Retinal pigment epithelial cell (primary cell): ENCODE measurements around the gene SLC35G3.

Source experiments
- DNase-seq: peaks from one replicate; pipeline ENCODE4 v3.0.0-alpha.2; 2010; ENCODE audit warnings: low read depth
- H3K4me3 ChIP-seq: 2 replicates; pipeline ENCODE4 v1.5.1; 2011; ENCODE audit warnings: mild to moderate bottlenecking, low read length, control low read depth, moderate library complexity
- TF ChIP-seq, protein P1 (sequence below): conservative IDR thresholded peaks from 2 replicates; pipeline ENCODE4 v1.5.1; 2011; ENCODE audit warnings: low read depth, low read length, control low read depth, inconsistent platforms

SLC35G3 gene

DNA sequence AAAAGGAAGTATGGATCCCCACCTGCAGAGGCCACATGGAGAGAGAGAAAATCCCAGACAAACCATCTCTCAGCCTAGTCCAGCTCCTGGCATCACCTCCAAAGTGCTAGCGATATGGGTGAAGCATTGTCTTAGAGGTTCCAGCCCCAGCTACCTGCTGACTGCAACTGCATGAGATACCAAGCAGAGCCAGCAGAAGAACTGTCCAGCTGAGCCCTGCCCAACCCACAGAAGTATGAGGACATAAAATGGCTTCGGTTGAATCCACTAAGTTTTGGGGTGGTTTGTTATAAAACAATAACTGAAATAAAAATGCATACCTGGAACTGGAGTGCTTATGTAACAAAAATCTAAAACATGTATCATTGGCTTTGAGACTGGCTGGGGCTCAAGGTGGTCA is 28.3 kb upstream of the SLC35G3 start:
- no peak overlapping the region for H3K4me3 ChIP-seq
- TF ChIP-seq, protein P1, sequence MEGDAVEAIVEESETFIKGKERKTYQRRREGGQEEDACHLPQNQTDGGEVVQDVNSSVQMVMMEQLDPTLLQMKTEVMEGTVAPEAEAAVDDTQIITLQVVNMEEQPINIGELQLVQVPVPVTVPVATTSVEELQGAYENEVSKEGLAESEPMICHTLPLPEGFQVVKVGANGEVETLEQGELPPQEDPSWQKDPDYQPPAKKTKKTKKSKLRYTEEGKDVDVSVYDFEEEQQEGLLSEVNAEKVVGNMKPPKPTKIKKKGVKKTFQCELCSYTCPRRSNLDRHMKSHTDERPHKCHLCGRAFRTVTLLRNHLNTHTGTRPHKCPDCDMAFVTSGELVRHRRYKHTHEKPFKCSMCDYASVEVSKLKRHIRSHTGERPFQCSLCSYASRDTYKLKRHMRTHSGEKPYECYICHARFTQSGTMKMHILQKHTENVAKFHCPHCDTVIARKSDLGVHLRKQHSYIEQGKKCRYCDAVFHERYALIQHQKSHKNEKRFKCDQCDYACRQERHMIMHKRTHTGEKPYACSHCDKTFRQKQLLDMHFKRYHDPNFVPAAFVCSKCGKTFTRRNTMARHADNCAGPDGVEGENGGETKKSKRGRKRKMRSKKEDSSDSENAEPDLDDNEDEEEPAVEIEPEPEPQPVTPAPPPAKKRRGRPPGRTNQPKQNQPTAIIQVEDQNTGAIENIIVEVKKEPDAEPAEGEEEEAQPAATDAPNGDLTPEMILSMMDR: no peak
- no peak for DNase-seq

DNA sequence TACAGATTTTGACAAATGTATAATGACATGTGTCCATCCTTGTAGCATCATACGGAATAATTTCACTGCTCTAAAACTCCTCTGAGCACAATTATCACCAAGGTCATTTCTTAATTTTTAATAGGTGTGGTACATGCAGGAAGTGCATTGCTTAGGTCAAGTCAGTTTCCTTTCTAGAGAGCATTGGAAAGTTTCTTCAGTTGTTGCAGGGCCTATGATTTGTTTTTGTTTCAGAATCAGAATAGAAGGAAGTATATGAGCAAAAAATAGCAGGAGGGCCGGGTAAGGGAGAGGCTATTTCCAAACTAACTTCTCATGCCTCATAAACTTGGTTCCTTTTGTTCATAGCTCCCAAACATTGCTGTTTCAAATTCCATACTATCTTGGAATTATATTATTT is 24.7 kb upstream of the SLC35G3 start:
- no peak overlapping the region for H3K4me3 ChIP-seq
- no peak for DNase-seq
- TF ChIP-seq, protein P1: no peak

DNA sequence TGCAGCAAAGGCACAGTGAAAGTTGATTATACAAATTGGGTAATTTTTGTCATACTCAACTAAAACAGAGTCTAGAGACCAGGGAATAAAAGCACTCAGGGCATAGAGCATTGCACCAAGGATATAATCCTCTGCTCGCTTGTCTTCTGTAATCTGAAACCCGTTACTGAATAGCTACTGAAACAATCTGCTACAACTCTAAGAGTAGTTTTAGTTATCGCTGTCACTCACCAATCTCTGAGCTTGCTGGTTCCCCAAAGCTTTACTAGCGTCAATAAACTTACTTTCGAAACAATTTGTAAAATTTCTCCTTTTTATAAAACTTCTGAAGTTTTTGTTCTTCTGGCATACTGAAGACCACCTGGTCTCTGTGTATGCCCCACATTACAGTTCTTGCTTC is 22.9 kb upstream of the SLC35G3 start:
- no peak for DNase-seq
- TF ChIP-seq, protein P1: no peak
- no peak overlapping the region for H3K4me3 ChIP-seq

DNA sequence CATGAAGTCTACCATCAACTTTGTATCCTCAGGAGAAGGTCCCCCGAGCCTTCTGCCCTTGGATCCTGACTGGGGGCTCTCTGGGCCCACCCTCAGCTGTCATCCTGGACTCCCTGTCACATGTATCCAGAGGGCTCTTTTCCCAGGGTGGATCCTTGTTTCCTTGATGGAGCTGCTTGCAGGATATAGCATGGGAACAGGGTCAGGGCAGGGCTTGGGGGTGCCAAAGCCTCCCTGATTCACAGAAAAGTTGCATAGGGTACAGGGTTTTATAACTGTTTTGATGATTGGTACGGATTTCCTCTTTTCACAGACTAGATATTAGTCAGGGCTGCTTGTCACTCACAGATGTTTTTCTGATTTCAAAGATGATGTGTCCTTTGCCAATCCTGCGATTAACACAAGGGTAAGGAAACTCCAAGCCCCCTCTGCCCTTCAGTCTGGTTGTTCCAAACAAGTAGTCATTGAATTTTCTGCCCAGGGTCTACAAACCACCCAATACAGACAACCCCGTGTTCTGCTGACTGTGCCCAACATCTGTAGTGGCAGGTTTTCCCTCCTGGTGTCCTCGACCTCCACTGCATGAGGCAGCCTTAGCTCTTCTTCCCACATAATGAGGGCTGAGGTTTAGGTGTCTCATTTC is 20.6 kb upstream of the SLC35G3 start:
- TF ChIP-seq, protein P1: no peak
- no peak for DNase-seq

DNA sequence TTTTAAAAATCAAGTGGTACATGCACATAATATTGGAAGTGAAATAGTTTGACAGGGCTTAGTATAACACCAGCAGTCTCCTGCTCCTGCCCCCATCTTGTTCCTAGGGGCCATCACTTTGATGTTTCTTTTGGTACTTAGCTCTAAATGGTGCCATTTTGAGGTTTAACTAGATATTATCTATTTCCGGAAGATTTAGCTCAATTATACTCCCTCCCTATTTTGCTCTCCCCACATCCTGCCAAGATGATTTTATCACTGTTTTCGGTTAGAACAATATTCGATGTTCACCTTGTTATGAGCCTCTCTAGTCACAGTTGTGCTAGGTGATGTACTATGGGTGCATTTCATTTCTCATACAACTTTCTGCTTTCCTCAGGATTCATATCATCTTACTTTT is 20.0 kb upstream of the SLC35G3 start:
- no peak for DNase-seq
- TF ChIP-seq, protein P1: no peak
- H3K4me3 ChIP-seq: no peak overlapping the region

More for the DNA sequence above, 20.6 kb upstream of the SLC35G3 start:
- no peak overlapping the region for H3K4me3 ChIP-seq

DNA sequence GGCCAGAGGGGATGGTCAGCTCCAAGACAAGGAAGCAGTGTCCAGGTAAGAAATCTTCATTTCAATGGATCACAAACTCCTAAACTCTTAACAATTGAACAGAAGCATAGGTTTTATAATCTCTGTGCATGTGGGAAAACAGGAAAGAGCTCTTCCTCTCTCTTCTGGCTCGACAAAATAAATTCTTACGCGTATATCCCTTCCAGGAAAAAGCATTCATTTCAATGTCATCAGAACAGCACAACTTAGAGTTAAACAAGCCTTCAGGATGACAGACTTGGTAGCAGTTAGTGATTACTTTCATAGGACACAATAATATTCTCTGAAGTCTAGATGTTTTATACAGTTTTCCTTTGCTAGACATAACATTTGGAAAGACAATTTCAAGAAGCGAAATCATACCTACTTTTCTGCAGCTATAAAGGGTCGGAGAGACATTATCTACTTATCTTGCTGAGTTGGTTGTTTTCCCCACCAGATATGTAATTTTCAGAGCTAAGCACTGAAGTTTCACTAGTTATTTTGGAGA is 19.3 kb upstream of the SLC35G3 start:
- TF ChIP-seq, protein P1: no peak
- no peak for DNase-seq
- H3K4me3 ChIP-seq: no peak overlapping the region

DNA sequence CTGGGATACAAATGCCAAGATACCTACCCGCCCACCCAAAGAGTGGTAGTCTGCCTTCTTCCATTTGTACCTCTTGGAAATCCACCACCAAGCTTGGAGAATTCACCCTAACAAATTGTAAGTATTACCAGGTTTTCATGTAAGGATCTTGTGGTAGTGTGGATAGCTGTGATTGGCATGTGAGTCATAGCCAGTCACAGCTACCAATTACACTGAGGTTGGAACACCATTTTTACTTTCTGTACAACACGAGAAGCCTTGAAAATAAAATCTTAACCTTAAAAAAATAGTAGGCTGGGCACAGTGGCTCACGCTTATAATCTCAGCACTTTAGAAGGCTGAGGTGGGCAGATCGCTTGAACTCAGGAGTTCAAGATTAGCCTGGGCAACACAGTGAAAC is 18.5 kb upstream of the SLC35G3 start:
- H3K4me3 ChIP-seq: no peak overlapping the region
- no peak for DNase-seq
- TF ChIP-seq, protein P1: no peak
